Dendritic cell treated with granulocyte-macrophage colony-stimulating factor and Interleukin-4, amounts not matched to agents 40 ng/mL and 50 ng/mL, for 4 days (primary cell): Measurements from ENCODE around the gene IFI30.

ENCODE experiments used
- H3K27ac Mint-ChIP-seq: one replicate; pipeline ENCODE4 v1.8.0; 2022; ENCODE audit warnings: mild to moderate bottlenecking, mixed read lengths
- H3K27me3 Mint-ChIP-seq: one replicate; pipeline ENCODE4 v1.8.0; 2022; ENCODE audit warnings: mild to moderate bottlenecking, mixed read lengths
- H3K36me3 Mint-ChIP-seq: one replicate; pipeline ENCODE4 v1.8.0; 2022; ENCODE audit warnings: low read depth, mixed read lengths
- H3K4me1 Mint-ChIP-seq: one replicate; pipeline ENCODE4 v1.8.0; 2022; ENCODE audit warnings: low read depth, mixed read lengths
- H3K4me3 Mint-ChIP-seq: one replicate; pipeline ENCODE4 v1.8.0; 2022; ENCODE audit warnings: mild to moderate bottlenecking, moderate library complexity, mixed read lengths
- H3K9me3 Mint-ChIP-seq: one replicate; pipeline ENCODE4 v1.8.0; 2022; ENCODE audit warnings: mixed read lengths
- intact Hi-C: fragments of 100-400 bp; cut with micrococcal nuclease; formaldehyde crosslinking; loops from one replicate; pipeline ENCODE4 v1.15.0; 2022

IFI30 gene

DNA sequence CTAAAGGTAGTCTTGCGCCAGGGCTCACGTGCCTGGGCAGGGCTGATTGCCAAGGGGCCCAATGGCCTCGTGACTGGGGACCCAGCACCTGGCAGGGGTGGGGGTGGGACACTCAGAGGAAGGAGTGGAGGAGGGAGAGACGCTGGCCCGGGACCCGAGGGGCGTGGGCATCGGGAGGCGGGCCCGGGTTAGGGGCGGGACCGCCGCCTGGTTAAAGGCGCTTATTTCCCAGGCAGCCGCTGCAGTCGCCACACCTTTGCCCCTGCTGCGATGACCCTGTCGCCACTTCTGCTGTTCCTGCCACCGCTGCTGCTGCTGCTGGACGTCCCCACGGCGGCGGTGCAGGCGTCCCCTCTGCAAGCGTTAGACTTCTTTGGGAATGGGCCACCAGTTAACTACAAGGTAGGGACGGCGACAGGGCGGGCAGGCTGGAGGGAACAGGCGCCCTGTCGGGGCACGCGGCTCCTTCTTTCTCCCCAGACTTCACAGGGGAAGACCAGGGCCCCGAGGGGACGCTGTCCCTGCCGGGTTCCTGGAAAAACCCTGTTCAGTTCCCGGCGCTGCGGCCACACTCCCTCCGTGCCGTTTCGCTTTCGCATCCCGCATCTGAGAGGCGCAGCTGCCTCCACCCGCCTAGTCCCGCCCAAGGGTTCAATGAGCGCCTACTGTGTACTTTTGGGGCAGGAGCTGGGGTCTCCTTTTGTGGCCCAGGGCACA lies at the start of gene IFI30:
Gene IFI30 (plus strand): TSS at position 242 of the 717 bp plus-strand sequence. CDS start 29 bp downstream, at position 271.
- intact Hi-C loops, result loop anchor here (1.0 to 10.0 kb wide), 3 partner anchors 19 to 169 kb away; partner anchors contain the start of genes ARRDC2, MPV17L2 and RAB3A
- H3K4me1 Mint-ChIP-seq, result peaks cover 84% of the 10 kb centered on the region
- H3K27ac Mint-ChIP-seq, result peak within 1 kb of the TSS; percentile 99
- H3K4me3 Mint-ChIP-seq, result peak within 1 kb of the TSS; percentile 96
- peaks cover 69% of the 10 kb centered on the region for H3K36me3 Mint-ChIP-seq
- H3K27me3 Mint-ChIP-seq, result no peaks in the 10 kb centered on the region
- H3K9me3 Mint-ChIP-seq, result no peaks in the 10 kb centered on the region

DNA sequence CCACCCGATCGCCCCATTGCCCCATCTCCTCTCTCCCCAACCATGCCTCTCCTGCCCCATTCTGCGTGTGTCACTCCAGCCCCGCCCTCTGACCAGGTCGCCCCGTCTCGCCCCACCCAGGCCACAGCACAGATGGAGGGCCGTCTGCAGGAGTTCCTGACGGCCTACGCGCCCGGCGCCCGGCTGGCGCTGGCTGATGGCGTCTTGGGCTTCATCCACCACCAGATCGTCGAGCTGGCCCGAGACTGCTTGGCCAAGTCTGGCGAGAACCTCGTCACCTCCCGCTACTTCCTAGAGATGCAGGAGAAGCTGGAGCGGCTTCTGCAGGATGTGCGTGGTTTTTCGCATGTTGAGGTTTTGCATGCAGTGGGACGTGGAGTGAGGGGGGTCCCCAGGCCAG lies 49.8 kb upstream of the IFI30 start:
- peaks cover 63% of the 10 kb centered on the region for H3K4me1 Mint-ChIP-seq
- H3K27me3 Mint-ChIP-seq, result no peaks in the 10 kb centered on the region
- H3K4me3 Mint-ChIP-seq, result no peak overlapping the region
- H3K9me3 Mint-ChIP-seq, result no peaks in the 10 kb centered on the region
- intact Hi-C loops, result no loop called here
- H3K27ac Mint-ChIP-seq, result peak overlapping the region; percentile 7
- H3K36me3 Mint-ChIP-seq, result peaks cover 90% of the 10 kb centered on the region

- H3K27ac Mint-ChIP-seq, result peak overlapping the region; percentile 26
- H3K9me3 Mint-ChIP-seq, result no peaks in the 10 kb centered on the region
- H3K4me3 Mint-ChIP-seq, result no peak overlapping the region
- peaks cover 48% of the 10 kb centered on the region for H3K4me1 Mint-ChIP-seq
- no peaks in the 10 kb centered on the region for H3K27me3 Mint-ChIP-seq
- intact Hi-C loops, result no loop called here
- H3K36me3 Mint-ChIP-seq, result peaks cover 94% of the 10 kb centered on the region
Observed at GRCh38 chr19:18126097-18126496, 47.5 kb upstream of the IFI30 start.

- H3K9me3 Mint-ChIP-seq, result no peaks in the 10 kb centered on the region
- H3K4me3 Mint-ChIP-seq, result no peak overlapping the region
- H3K4me1 Mint-ChIP-seq, result peaks cover 36% of the 10 kb centered on the region
- H3K27me3 Mint-ChIP-seq, result no peaks in the 10 kb centered on the region
- intact Hi-C loops, result no loop called here
- H3K36me3 Mint-ChIP-seq, result peaks cover 94% of the 10 kb centered on the region
- H3K27ac Mint-ChIP-seq, result no peak overlapping the region
Observed at GRCh38 chr19:18128044-18128443, 45.6 kb upstream of the IFI30 start.

GRCh38 chr19:18128805-18129204 lies 44.8 kb upstream of the IFI30 start:
- H3K27me3 Mint-ChIP-seq, result no peaks in the 10 kb centered on the region
- no peak overlapping the region for H3K4me3 Mint-ChIP-seq
- H3K9me3 Mint-ChIP-seq, result no peaks in the 10 kb centered on the region
- no peak overlapping the region for H3K27ac Mint-ChIP-seq
- H3K36me3 Mint-ChIP-seq, result peaks cover 92% of the 10 kb centered on the region
- intact Hi-C loops, result no loop called here
- peaks cover 30% of the 10 kb centered on the region for H3K4me1 Mint-ChIP-seq

DNA sequence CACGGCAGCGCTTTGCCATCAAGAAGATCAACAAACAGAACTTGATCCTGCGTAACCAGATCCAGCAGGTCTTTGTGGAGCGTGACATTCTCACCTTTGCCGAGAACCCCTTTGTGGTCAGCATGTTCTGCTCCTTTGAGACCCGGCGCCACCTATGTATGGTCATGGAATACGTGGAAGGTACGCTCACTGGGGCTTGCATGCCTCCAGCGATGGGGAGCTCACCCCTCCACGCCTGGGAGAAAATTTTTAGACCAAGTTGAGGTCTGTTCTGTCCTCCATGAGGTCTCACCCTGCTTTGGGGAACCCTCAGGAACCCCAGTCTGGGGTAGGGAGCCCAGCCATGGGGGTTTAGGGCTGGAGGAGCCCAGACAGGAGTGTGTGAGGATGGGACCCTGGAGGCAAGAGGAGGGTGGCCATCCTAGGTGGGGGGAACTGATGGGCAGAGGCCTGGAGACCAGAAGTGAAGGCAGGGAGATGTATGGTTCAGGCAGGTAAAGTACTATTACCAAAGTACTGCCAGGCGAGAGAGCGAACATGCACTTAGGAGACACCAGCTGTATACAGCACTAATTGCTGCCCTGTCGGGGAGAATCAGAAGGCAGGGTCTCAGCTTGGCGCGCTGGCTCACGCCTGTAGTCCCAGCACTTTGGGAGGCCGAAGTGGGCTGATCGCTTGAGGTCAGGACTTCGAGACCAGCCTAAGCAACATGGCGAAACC lies 42.9 kb upstream of the IFI30 start:
- Mint-ChIP-seq H3K9me3 (no peaks in the 10 kb centered on the region), H3K27me3 (no peaks in the 10 kb centered on the region), H3K4me1 (peaks cover 13% of the 10 kb centered on the region), H3K27ac (no peak overlapping the region), H3K36me3 (peaks cover 92% of the 10 kb centered on the region), H3K4me3 (no peak overlapping the region)
- intact Hi-C loops, result no loop called here

DNA sequence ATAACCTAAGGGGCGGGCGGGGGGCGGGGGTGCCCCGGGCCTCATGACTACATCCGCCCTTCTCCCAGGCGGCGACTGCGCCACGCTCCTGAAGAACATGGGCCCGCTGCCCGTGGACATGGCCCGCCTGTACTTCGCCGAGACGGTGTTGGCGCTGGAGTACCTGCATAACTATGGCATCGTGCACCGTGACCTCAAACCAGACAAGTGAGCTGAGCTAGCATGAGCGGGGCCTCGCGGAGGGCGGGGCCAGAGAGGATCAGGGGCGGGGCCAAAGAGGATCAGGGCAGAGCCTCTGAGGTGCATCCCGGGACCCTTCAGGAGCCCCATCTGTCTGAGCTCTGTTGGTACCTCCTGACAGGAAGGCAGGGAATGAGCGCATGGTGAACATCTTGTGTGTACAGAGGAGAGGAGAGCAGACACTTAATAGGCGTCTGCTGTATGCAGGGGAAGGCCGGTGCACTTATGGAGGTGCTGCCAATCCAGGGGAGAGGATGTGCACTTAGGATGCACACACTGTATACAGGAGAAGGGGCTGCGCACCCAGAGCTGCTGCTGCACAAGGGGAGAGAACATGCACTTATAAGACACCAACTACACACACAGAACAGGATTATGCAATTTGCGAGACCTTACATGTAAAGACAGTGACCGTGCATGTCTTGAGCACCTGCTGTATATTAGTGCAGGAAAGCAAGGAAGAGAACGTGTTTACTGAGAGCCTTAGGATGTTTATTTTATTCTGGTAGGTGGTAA lies 41.6 kb upstream of the IFI30 start:
- intact Hi-C loops, result no loop called here
- Mint-ChIP-seq H3K36me3 (peaks cover 98% of the 10 kb centered on the region), H3K4me3 (no peak overlapping the region), H3K27me3 (no peaks in the 10 kb centered on the region), H3K4me1 (peaks cover 10% of the 10 kb centered on the region), H3K9me3 (no peaks in the 10 kb centered on the region), H3K27ac (no peak overlapping the region)

DNA sequence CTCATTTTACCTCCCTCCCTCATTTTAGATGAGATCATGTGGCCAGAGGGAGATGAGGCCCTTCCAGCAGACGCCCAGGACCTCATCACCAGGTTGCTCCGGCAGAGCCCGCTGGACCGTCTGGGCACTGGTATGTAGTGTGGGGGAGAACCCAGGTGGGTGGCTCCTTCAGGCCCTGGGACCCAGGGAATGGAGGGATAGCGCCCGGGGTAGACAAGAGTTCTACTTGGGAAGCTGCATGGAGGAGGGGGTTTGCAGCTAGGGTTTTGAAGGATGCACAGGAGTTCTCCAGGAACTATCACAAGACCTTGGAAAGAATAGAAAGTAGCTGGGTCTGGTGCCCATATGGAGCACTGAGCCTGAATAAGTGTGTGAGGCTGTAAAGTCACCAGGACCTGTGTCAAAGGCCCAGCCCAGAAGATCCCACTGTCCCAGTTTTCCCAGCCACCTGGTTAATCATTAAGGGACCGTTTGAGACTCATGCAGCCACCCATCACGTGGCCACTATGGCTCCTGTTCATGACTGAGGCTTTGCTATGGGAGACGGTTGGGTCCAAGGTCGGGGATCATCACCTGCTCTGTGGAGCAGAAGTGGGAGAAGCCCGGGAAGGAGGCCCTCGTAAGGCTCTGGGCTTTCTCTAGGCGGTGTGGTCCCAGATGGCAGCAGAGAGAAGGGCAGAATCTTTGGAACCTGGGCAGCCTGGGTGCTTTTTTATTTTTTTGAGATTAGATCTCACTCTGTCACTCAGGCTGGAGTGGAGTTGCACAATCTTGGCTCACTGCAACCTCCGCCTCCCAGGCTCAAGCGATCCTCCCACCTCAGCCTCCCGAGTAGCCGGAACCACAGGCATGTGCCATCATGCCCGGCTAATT lies 37.7 kb upstream of the IFI30 start:
- Mint-ChIP-seq H3K36me3 (peaks cover 97% of the 10 kb centered on the region), H3K4me3 (no peak overlapping the region), H3K27ac (no peak overlapping the region), H3K27me3 (no peaks in the 10 kb centered on the region), H3K9me3 (no peaks in the 10 kb centered on the region), H3K4me1 (peaks cover 14% of the 10 kb centered on the region)
- intact Hi-C loops, result no loop called here

DNA sequence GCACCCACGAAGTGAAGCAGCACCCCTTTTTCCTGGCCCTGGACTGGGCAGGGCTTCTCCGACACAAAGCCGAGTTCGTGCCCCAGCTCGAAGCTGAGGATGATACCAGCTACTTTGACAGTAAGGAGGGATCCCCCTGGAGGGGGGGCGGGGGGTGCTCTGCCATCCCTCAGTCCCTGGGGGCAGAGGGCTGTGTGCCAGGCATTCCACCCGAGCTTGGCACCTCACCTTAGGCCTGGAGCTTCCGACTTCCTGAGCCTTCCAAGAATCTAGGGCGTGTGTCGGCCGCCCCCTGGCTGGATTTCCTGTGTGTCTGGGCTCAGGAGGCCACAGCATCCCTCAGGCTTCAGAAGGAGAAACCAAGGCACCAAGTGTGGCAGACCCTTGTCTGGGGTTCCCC lies 36.4 kb upstream of the IFI30 start:
- H3K4me1 Mint-ChIP-seq, result peaks cover 14% of the 10 kb centered on the region
- H3K27ac Mint-ChIP-seq, result peak overlapping the region; percentile 43
- intact Hi-C loops, result no loop called here
- peaks cover 97% of the 10 kb centered on the region for H3K36me3 Mint-ChIP-seq
- no peaks in the 10 kb centered on the region for H3K27me3 Mint-ChIP-seq
- no peaks in the 10 kb centered on the region for H3K9me3 Mint-ChIP-seq
- H3K4me3 Mint-ChIP-seq, result no peak overlapping the region

- Mint-ChIP-seq H3K4me1 (peaks cover 14% of the 10 kb centered on the region), H3K4me3 (no peak overlapping the region), H3K9me3 (no peaks in the 10 kb centered on the region), H3K36me3 (peaks cover 97% of the 10 kb centered on the region), H3K27me3 (no peaks in the 10 kb centered on the region), H3K27ac (peak overlapping the region; percentile 43)
- intact Hi-C loops, result no loop called here
Observed at GRCh38 chr19:18137657-18138339, 35.8 kb upstream of the IFI30 start.

- Mint-ChIP-seq H3K9me3 (no peaks in the 10 kb centered on the region), H3K27me3 (no peaks in the 10 kb centered on the region), H3K4me1 (peaks cover 14% of the 10 kb centered on the region), H3K36me3 (peaks cover 99% of the 10 kb centered on the region), H3K4me3 (no peak overlapping the region), H3K27ac (no peak overlapping the region)
- intact Hi-C loops, result no loop called here
Observed at GRCh38 chr19:18140473-18140872, 33.1 kb upstream of the IFI30 start.

GRCh38 chr19:18141031-18141430 lies 32.6 kb upstream of the IFI30 start:
- intact Hi-C loops, result no loop called here
- H3K36me3 Mint-ChIP-seq, result peaks cover 99% of the 10 kb centered on the region
- H3K9me3 Mint-ChIP-seq, result no peaks in the 10 kb centered on the region
- no peak overlapping the region for H3K27ac Mint-ChIP-seq
- no peak overlapping the region for H3K4me3 Mint-ChIP-seq
- peaks cover 14% of the 10 kb centered on the region for H3K4me1 Mint-ChIP-seq
- no peaks in the 10 kb centered on the region for H3K27me3 Mint-ChIP-seq

DNA sequence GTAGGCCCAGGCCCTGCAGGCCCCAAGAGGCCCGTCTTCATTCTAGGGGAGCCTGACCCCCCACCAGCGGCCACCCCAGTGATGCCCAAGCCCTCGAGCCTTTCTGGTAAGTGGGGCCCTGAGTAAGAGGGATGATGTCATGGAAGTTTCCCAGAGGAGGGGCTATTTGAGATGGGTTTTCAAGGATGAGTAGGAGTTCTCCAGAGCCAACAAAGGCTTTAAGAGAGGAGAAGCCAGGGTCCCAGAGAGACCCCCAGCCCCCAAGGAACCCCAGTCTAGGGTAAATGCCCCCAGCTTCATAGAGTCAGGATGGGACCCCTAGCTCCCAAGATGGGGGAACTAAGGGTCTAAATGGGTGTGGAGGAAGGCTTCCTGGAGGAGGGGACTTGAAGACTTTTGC lies 29.7 kb upstream of the IFI30 start:
- H3K4me1 Mint-ChIP-seq, result peaks cover 7% of the 10 kb centered on the region
- H3K9me3 Mint-ChIP-seq, result no peaks in the 10 kb centered on the region
- no peaks in the 10 kb centered on the region for H3K27me3 Mint-ChIP-seq
- intact Hi-C loops, result no loop called here
- peaks cover 100% of the 10 kb centered on the region for H3K36me3 Mint-ChIP-seq
- H3K27ac Mint-ChIP-seq, result no peak overlapping the region
- H3K4me3 Mint-ChIP-seq, result no peak overlapping the region
